ENCODE measurements around the gene SLC26A9. TPM values are rescaled to one million over a fixed set of nuclear protein-coding genes. Genes with fewer than 3 reads are reported as not detected.

SLC26A9 gene
- total and polyA plus RNA-seq, 2 of the 4 experiments (the other 2 are of a cell fraction): not detected

GRCh38 chr1:205933671-205934618, 9.3 kb downstream of the SLC26A9 start:
- H3K23ac ChIP-seq (ENCODE audit: low read depth, low read length): no peak overlapping the region
- no peak overlapping the region for H2BK5ac ChIP-seq (ENCODE audit: low read depth, low read length, poor library complexity, severe bottlenecking)
- DNase-seq (peak; percentile 56), ATAC-seq (ENCODE audit: low read depth) (peak; percentile 55)
- H2AK5ac ChIP-seq (ENCODE audit: low read depth, low read length): 0 out of 2 replicates have a peak overlapping the region, but pooled peaks have one; percentile 11
- no CpG with 5 or more reads among the region's 7 CpGs for WGBS, 2 experiments (ENCODE audit: extremely low coverage in 2 of 2, insufficient read length in 1 of 2)
- H3K14ac ChIP-seq (replicated peaks; ENCODE audit: low read depth, low read length): 0 out of 2 replicates have a peak overlapping the region, but pooled peaks have one; percentile 3
- TF ChIP-seq USF2 (IDR thresholded peaks at IDR 0.05; ENCODE audit: low read depth, low read length) (no peak), FOS (IDR thresholded peaks at IDR 0.05; ENCODE audit: low read depth, low read length) (peak; percentile 22; the same call in 1 of the 2 replicates), RFX5 (IDR thresholded peaks at IDR 0.05; ENCODE audit: low read depth, low read length) (no peak), CEBPB (IDR thresholded peaks at IDR 0.05; ENCODE audit: low read depth, low read length) (peak; percentile 81), NFE2L2 (IDR thresholded peaks at IDR 0.05; ENCODE audit: low read depth, low read length) (no peak)
- peak overlapping the region; percentile 54; the same call in 1 of the 2 replicates for H2BK120ac ChIP-seq (ENCODE audit: low read depth, low read length)
- H3K79me1 ChIP-seq (ENCODE audit: low read depth in 1 of 2, low read length in 2 of 2): no peaks in the 10 kb centered on the region
- intact Hi-C loops (cut with micrococcal nuclease): no loop called here
- in situ Hi-C loops (cut with MboI; ENCODE audit: low sequenced_read_pairs): no loop called here
- no peak overlapping the region; the same call in 2 of the 3 replicates for H2BK15ac ChIP-seq (ENCODE audit: low read depth, low read length)
- peak overlapping the region in 1 of 2 experiments; percentile 36; a peak in 2 of 4 replicates for H4K8ac ChIP-seq (ENCODE audit: low read depth in 2 of 2, low read length in 2 of 2)
- H3K56ac ChIP-seq (ENCODE audit: extremely low read depth, insufficient read depth, low read length): no peak overlapping the region
- peaks cover 20% of the 10 kb centered on the region for H3K27me3 ChIP-seq (ENCODE audit: control insufficient read depth, insufficient read depth, low read length)
- no peak overlapping the region for H3K9ac ChIP-seq (ENCODE audit: low read depth, low read length)
- peaks cover 7% of the 10 kb centered on the region for H3K4me1 ChIP-seq (ENCODE audit: control insufficient read depth, insufficient read depth, low read length)
- H4K91ac ChIP-seq (ENCODE audit: insufficient read depth, low read depth, low read length): 0 out of 2 replicates have a peak overlapping the region, but pooled peaks have one; percentile 18
- H3K36me3 ChIP-seq (ENCODE audit: control insufficient read depth, insufficient read depth, low read length): no peaks in the 10 kb centered on the region
- H4K5ac ChIP-seq (ENCODE audit: low read depth, low read length): no peak overlapping the region
- H3K18ac ChIP-seq (ENCODE audit: low read depth, low read length): no peak overlapping the region
- BruUV-seq (replicated peaks): no TSS peak
- peaks cover 5% of the 10 kb centered on the region; the same call in 1 of the 2 replicates for H3K9me1 ChIP-seq (ENCODE audit: insufficient read depth, low read length)
- ChIA-PET POLR2A (ENCODE audit: unreplicated experiment) (no interaction called here), CTCF (no interaction called here)
- dilution Hi-C loops (cut with HindIII; ENCODE audit: low sequenced_read_pairs, unreplicated experiment): no loop called here
- H3K4me2 ChIP-seq (ENCODE audit: low read depth, low read length): no peak overlapping the region; the same call in 1 of the 2 replicates
- H3K4ac ChIP-seq (ENCODE audit: low read depth, low read length): peak overlapping the region; percentile 44
- no peak overlapping the region for H2AK9ac ChIP-seq (replicated peaks; ENCODE audit: low read depth, low read length, poor library complexity)
- H4K20me1 ChIP-seq (ENCODE audit: insufficient read depth, low read length): no peaks in the 10 kb centered on the region
- H3K27ac ChIP-seq (ENCODE audit: insufficient read depth, low read length): no peak overlapping the region
- H3K9me3 ChIP-seq (ENCODE audit: control insufficient read depth, insufficient read depth, low read length): no peaks in the 10 kb centered on the region
- peak overlapping the region; percentile 63; the same call in 1 of the 2 replicates for H2BK20ac ChIP-seq (ENCODE audit: low read depth, low read length)
- peak overlapping the region; percentile 64 for H2AFZ ChIP-seq (replicated peaks; ENCODE audit: low read length, poor library complexity)
- no peak overlapping the region for H3K4me3 ChIP-seq (ENCODE audit: insufficient read depth, low read depth, low read length)
